ENCODE measurements around the gene ELMO2.

ELMO2 gene, protein sequence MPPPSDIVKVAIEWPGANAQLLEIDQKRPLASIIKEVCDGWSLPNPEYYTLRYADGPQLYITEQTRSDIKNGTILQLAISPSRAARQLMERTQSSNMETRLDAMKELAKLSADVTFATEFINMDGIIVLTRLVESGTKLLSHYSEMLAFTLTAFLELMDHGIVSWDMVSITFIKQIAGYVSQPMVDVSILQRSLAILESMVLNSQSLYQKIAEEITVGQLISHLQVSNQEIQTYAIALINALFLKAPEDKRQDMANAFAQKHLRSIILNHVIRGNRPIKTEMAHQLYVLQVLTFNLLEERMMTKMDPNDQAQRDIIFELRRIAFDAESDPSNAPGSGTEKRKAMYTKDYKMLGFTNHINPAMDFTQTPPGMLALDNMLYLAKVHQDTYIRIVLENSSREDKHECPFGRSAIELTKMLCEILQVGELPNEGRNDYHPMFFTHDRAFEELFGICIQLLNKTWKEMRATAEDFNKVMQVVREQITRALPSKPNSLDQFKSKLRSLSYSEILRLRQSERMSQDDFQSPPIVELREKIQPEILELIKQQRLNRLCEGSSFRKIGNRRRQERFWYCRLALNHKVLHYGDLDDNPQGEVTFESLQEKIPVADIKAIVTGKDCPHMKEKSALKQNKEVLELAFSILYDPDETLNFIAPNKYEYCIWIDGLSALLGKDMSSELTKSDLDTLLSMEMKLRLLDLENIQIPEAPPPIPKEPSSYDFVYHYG

DNA sequence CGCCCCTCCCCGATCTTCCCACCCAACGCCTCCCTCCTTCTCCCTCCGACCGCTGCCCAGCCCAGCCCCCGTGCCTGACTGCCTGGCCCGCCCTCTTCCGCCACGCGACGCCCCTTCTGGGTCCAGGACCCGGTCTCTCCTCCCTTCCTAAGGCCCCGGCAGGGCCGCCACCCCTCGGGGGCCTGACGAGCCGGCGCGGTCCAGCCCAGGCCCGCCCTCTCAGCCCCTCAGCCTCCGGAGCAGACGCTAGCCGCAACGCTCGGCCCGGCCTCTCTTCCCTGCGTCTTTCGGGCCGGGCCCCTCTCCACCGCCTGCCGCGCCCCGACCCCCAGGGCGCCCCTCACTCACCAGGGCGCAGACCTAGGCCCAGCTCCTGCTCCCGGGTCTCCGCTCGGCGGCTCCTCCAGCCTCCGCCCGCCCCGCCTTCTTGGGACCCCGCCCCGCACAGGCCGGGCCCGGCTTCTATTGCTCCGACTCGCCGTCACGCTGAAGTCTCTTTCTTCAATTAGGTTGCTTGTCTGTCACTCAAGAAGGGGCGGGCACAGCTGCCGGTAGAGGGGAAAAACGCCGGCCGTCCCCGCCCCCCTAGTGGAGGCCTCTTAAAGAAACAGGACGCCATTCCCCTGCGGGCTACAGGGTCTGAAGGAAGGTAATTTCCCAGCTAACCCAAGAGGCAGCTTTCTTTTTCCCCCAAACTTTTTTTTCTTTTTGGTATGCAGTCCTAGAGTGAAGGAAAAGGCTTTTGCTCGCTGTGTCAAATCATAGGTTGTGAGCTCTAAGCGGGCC is at the start of gene ELMO2:
TSS of gene ELMO2 (minus strand) at position 416 of the 786 bp plus-strand sequence. CDS start 12,133 bp downstream, outside the sequence.
- TF ChIP-seq CTCF (IDR thresholded peaks at IDR 0.05; ENCODE audit: low read length, missing control alignments) = no peak
- DNase-seq (ENCODE audit: low read depth) = peak; percentile 97
- H3K4me3 ChIP-seq (replicated peaks; ENCODE audit: low read depth, low read length) = peak within 1 kb of the TSS; percentile 77

GRCh38 chr20:46455729-46456128 is 49.3 kb upstream of the ELMO2 start:
- no peak for DNase-seq (ENCODE audit: low read depth)
- TF ChIP-seq CTCF (IDR thresholded peaks at IDR 0.05; ENCODE audit: low read length, missing control alignments) = no peak

GRCh38 chr20:46446851-46447250 is 40.4 kb upstream of the ELMO2 start:
- no peak for DNase-seq (ENCODE audit: low read depth)
- TF ChIP-seq CTCF (IDR thresholded peaks at IDR 0.05; ENCODE audit: low read length, missing control alignments) = no peak

More at GRCh38 chr20:46455729-46456128, 49.3 kb upstream of the ELMO2 start:
- no peak overlapping the region for H3K4me3 ChIP-seq (replicated peaks; ENCODE audit: low read depth, low read length)

GRCh38 chr20:46439837-46440236 is 33.4 kb upstream of the ELMO2 start:
- DNase-seq (ENCODE audit: low read depth) = no peak
- TF ChIP-seq CTCF (IDR thresholded peaks at IDR 0.05; ENCODE audit: low read length, missing control alignments) = no peak
- no peak overlapping the region for H3K4me3 ChIP-seq (replicated peaks; ENCODE audit: low read depth, low read length)

More at GRCh38 chr20:46446851-46447250, 40.4 kb upstream of the ELMO2 start:
- no peak overlapping the region for H3K4me3 ChIP-seq (replicated peaks; ENCODE audit: low read depth, low read length)

DNA sequence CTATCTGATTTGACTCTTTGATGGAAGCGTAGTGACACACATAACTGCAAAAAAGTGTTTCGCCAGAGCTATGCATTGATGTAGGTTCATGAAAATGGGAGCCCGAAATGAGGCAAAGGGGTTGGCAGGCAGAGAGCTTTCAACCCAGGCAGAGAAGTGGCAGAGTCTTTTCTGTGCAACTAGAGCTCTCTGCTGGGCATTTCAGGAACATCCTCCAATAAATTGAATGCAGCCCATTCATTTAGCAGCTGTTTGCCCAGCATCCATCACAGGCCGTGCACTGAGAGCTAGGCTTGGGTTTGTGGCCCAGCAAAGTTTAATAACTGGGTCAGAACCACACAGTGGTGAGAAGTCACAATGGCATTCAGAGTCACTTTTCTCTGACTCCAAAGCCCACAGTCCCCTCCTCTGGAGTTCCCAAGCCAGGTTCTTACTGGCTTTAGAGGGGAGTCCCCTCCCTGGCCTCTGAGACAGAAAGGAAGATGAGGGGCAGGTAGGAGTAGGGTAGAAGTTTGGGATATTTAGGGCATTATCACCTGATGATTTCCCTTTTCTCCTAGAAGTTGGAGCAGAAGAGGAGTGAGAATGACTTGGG is 31.8 kb upstream of the ELMO2 start:
- H3K4me3 ChIP-seq (replicated peaks; ENCODE audit: low read depth, low read length) = no peak overlapping the region
- DNase-seq (ENCODE audit: low read depth) = peak; percentile 56
- peak; percentile 42 for TF ChIP-seq CTCF (IDR thresholded peaks at IDR 0.05; ENCODE audit: low read length, missing control alignments)

DNA sequence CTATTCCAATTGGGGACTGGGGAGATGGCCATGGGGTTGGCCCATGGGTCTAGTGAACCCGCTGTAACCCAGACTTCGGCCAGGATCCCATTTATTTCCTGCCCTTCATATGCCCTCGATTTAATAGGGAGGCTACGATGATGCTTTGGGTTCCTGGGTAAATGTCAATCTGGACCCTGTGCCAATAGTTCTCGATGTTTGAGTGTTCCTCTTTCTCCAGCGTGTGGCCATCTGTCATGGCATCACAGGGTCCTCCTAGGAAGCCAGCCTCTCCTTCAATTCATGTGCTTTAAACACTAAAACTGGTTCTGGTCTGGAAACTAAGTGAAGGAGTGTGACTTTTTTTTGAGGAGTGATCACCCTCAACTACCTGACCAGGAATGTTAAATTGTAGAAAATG is 28.7 kb upstream of the ELMO2 start:
- DNase-seq (ENCODE audit: low read depth) = no peak
- no peak overlapping the region for H3K4me3 ChIP-seq (replicated peaks; ENCODE audit: low read depth, low read length)
- TF ChIP-seq CTCF (IDR thresholded peaks at IDR 0.05; ENCODE audit: low read length, missing control alignments) = no peak
